HG03066 (cell line): ENCODE data around the gene EEFSEC.

Experiments used
- ATAC-seq: cut with Tn5 transposase; IDR thresholded peaks from one replicate; pipeline ENCODE4 v1.9.1; 2021; ENCODE audit warnings: low read depth; ENCODE audit not compliant: unreplicated experiment

EEFSEC gene

GRCh38 chr3:128238184-128238489, 84.9 kb downstream of the EEFSEC start:
- no peak for ATAC-seq

GRCh38 chr3:128239304-128239703, 86.0 kb downstream of the EEFSEC start:
- no peak for ATAC-seq

- no peak for ATAC-seq
Observed at GRCh38 chr3:128240232-128240631, 87.0 kb downstream of the EEFSEC start.

GRCh38 chr3:128241741-128242140, 88.5 kb downstream of the EEFSEC start:
- ATAC-seq, result no peak

- no peak for ATAC-seq
Observed at GRCh38 chr3:128242818-128243601, 89.7 kb downstream of the EEFSEC start.

- ATAC-seq, result no peak
Observed at GRCh38 chr3:128243602-128244504, 90.6 kb downstream of the EEFSEC start.

GRCh38 chr3:128245460-128245859, 92.2 kb downstream of the EEFSEC start:
- no peak for ATAC-seq

- ATAC-seq, result no peak
Observed at GRCh38 chr3:128247666-128248409, 94.6 kb downstream of the EEFSEC start.

- no peak for ATAC-seq
Observed at GRCh38 chr3:128252083-128252482, 98.8 kb downstream of the EEFSEC start.

- ATAC-seq, result no peak
Observed at GRCh38 chr3:128253150-128253549, 99.9 kb downstream of the EEFSEC start.

- ATAC-seq, result no peak
Observed at GRCh38 chr3:128254066-128254590, 100.8 kb downstream of the EEFSEC start.

- ATAC-seq, result no peak
Observed at GRCh38 chr3:128254967-128255366, 101.7 kb downstream of the EEFSEC start.

GRCh38 chr3:128256131-128256530, 102.8 kb downstream of the EEFSEC start:
- ATAC-seq, result no peak

GRCh38 chr3:128257632-128258031, 104.4 kb downstream of the EEFSEC start:
- ATAC-seq, result no peak

- ATAC-seq, result no peak
Observed at GRCh38 chr3:128260275-128260674, 107.0 kb downstream of the EEFSEC start.

- ATAC-seq, result no peak
Observed at GRCh38 chr3:128262457-128262856, 109.2 kb downstream of the EEFSEC start.

GRCh38 chr3:128263118-128263517, 109.8 kb downstream of the EEFSEC start:
- no peak for ATAC-seq

GRCh38 chr3:128263946-128264345, 110.7 kb downstream of the EEFSEC start:
- no peak for ATAC-seq

- ATAC-seq, result no peak
Observed at GRCh38 chr3:128266453-128266852, 113.2 kb downstream of the EEFSEC start.

GRCh38 chr3:128267541-128267940, 114.3 kb downstream of the EEFSEC start:
- no peak for ATAC-seq
